HG03460 (cell line): Measurements from ENCODE around the gene WBP1.
"Not testable (repeated sequence)": the region's sequence is repeated elsewhere in the genome, so short reads cannot be mapped to it uniquely, and the experiment has no call there.

Experiments
- ATAC-seq: cut with Tn5 transposase; IDR thresholded peaks from one replicate; pipeline ENCODE4 v1.9.1; 2021; ENCODE audit not compliant: unreplicated experiment

WBP1 gene

GRCh38 chr2:74426181-74426758, 32.0 kb upstream of the WBP1 start:
- ATAC-seq, result no peak

- no peak for ATAC-seq
Measured at GRCh38 chr2:74427551-74427950, 30.7 kb upstream of the WBP1 start.

- no peak for ATAC-seq
Measured at GRCh38 chr2:74428675-74429074, 29.6 kb upstream of the WBP1 start.

- no peak for ATAC-seq
Measured at GRCh38 chr2:74429487-74430451, 28.5 kb upstream of the WBP1 start.

- no peak for ATAC-seq
Measured at GRCh38 chr2:74430502-74430901, 27.7 kb upstream of the WBP1 start.

- ATAC-seq, result no peak
Measured at GRCh38 chr2:74436111-74436805, 22.0 kb upstream of the WBP1 start.

GRCh38 chr2:74436848-74437695, 21.2 kb upstream of the WBP1 start:
- ATAC-seq, result no peak

GRCh38 chr2:74438248-74438647, 20.0 kb upstream of the WBP1 start:
- ATAC-seq, result no peak

- no peak for ATAC-seq
Measured at GRCh38 chr2:74439373-74439772, 18.9 kb upstream of the WBP1 start.

- ATAC-seq, result no peak
Measured at GRCh38 chr2:74439803-74440377, 18.3 kb upstream of the WBP1 start.

- ATAC-seq, result peak; percentile 75
Measured at GRCh38 chr2:74440378-74441169, 17.7 kb upstream of the WBP1 start.

GRCh38 chr2:74441170-74441689, 17.0 kb upstream of the WBP1 start:
- peak; percentile 22 for ATAC-seq

- ATAC-seq, result peak; percentile 50
Measured at GRCh38 chr2:74441690-74442482, 16.4 kb upstream of the WBP1 start, which contains the start of gene RTKN. RTKN (minus strand) TSS chr2:74441937; CDS start chr2:74441816, 121 bp downstream.

GRCh38 chr2:74442483-74443297, 15.5 kb upstream of the WBP1 start:
- ATAC-seq, result not testable (repeated sequence)

- no peak for ATAC-seq
Measured at GRCh38 chr2:74444498-74445318, 13.5 kb upstream of the WBP1 start.

GRCh38 chr2:74447230-74447999, 10.8 kb upstream of the WBP1 start:
- no peak for ATAC-seq
